A673 (cell line): Measurements from ENCODE around the gene TEPSIN. TPM values are rescaled to one million over a fixed set of nuclear protein-coding genes. Genes with fewer than 3 reads are reported as not detected.

Experiments
- BruUV-seq: library from RNA; stranded (reverse); fragments of 400-500 nt; replicated peaks from 2 replicates; lab custom pipeline; 2021; lab: Mats Ljungman, UMichigan
- CTCF ChIA-PET: fragments of 300-600 bp; sonication (Branson Sonifier 250); formaldehyde crosslinking; loops from one replicate; lab custom pipeline; 2022; ENCODE audit warnings: antibody characterized with exemption; lab: Charles Lee
- POLR2A ChIA-PET: fragments of 300-600 bp; sonication (Branson Sonifier 250); formaldehyde crosslinking; loops from one replicate; lab custom pipeline; 2022; ENCODE audit warnings: antibody characterized with exemption; ENCODE audit not compliant: low non-redundant PET; lab: Charles Lee
- DNase-seq: peaks from one replicate; pipeline ENCODE4 v3.0.0-alpha.2; 2015; ENCODE audit warnings: low spot score
- H3K27ac ChIP-seq: fragments of 200-600 bp; sonication (generic); 2 replicates; pipeline ENCODE4 v1.5.1; 2016; ENCODE audit warnings: mixed run types, low read depth, mild to moderate bottlenecking, mixed read lengths, antibody characterized with exemption, low read length; ENCODE audit not compliant: poor library complexity, severe bottlenecking
- H3K27me3 ChIP-seq: fragments of 200-600 bp; sonication (generic); replicated peaks from 2 replicates; pipeline ENCODE4 v1.6.1; 2017; ENCODE audit warnings: mixed run types, low read depth, mild to moderate bottlenecking, mixed read lengths, antibody characterized with exemption, low read length; ENCODE audit not compliant: insufficient read depth, poor library complexity
- H3K36me3 ChIP-seq: fragments of 200-600 bp; sonication (generic); 2 replicates; pipeline ENCODE4 v1.6.1; 2016; ENCODE audit warnings: mixed run types, mild to moderate bottlenecking, mixed read lengths, antibody characterized with exemption, low read length; ENCODE audit not compliant: insufficient read depth, poor library complexity, severe bottlenecking
- H3K4me1 ChIP-seq: fragments of 200-600 bp; sonication (generic); 2 replicates; pipeline ENCODE4 v1.6.1; 2017; ENCODE audit warnings: mixed run types, mild to moderate bottlenecking, mixed read lengths, antibody characterized with exemption, low read length; ENCODE audit not compliant: insufficient read depth, poor library complexity, severe bottlenecking
- H3K4me3 ChIP-seq: fragments of 200-600 bp; sonication (generic); 2 replicates; pipeline ENCODE4 v1.5.1; 2016; ENCODE audit warnings: low read depth, mixed run types, mild to moderate bottlenecking, mixed read lengths, low read length; ENCODE audit not compliant: poor library complexity, severe bottlenecking
- H3K9me3 ChIP-seq: fragments of 200-600 bp; sonication (generic); 2 replicates; pipeline ENCODE4 v1.6.1; 2016; ENCODE audit warnings: mixed run types, low read depth, mild to moderate bottlenecking, mixed read lengths, antibody characterized with exemption, low read length; ENCODE audit not compliant: poor library complexity, severe bottlenecking
- EZH2 ChIP-seq: fragments of 200-600 bp; sonication (generic); IDR thresholded peaks from 2 replicates; pipeline ENCODE4 v1.6.1; 2017; ENCODE audit warnings: borderline replicate concordance, low read depth, mild to moderate bottlenecking, mixed read lengths, antibody characterized with exemption, low read length; ENCODE audit not compliant: poor library complexity, severe bottlenecking
- intact Hi-C: fragments of 100-400 bp; cut with micrococcal nuclease; formaldehyde crosslinking; loops from one replicate; pipeline ENCODE4 v1.10.0; 2022; ENCODE audit not compliant: unreplicated experiment
- total RNA-seq: library from RNA; stranded (reverse); gene quantifications from 2 replicates; pipeline ENCODE4 v1.2.3, GENCODE V29; 2021
- TF ChIP-seq, protein P1 (sequence below): fragments of 300-800, 200-600 bp; sonication (generic); conservative IDR thresholded peaks from 2 replicates; pipeline ENCODE4 v1.5.1; 2017; ENCODE audit warnings: low read depth, mild to moderate bottlenecking, antibody characterized with exemption, low read length, moderate library complexity, mixed read lengths

TEPSIN gene
- total RNA-seq, 1 experiment from 2014 or later, result 36.1 TPM

DNA sequence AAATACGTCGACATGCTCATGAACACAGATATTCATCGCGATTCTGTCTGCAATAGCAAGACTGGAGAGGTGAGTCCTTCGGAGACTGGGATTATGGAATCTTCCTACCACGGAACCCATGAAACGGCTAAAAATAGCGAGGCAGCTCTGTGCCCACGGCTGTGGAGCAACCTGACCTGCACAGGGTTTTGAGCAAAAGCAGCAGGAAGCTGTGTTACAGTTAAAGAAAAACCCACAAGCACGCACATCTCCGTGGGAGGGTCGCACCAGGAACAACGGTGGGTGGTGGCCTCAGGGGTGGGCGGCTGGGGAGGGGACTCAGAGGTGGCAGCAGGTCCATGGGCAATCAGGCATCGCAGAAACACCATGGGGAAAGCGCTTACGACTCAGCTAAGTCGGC is 31.4 kb upstream of the TEPSIN start:
- BruUV-seq, result no TSS peak
- ChIA-PET CTCF (no interaction called here), POLR2A (no interaction called here)
- peaks cover 27% of the 10 kb centered on the region for H3K36me3 ChIP-seq
- no peaks in the 10 kb centered on the region for H3K4me1 ChIP-seq
- no peaks in the 10 kb centered on the region for H3K9me3 ChIP-seq
- no peaks in the 10 kb centered on the region for H3K27me3 ChIP-seq
- no peak overlapping the region for H3K27ac ChIP-seq
- intact Hi-C loops, result no loop called here
- TF ChIP-seq EZH2, result no peak
- TF ChIP-seq, protein P1, sequence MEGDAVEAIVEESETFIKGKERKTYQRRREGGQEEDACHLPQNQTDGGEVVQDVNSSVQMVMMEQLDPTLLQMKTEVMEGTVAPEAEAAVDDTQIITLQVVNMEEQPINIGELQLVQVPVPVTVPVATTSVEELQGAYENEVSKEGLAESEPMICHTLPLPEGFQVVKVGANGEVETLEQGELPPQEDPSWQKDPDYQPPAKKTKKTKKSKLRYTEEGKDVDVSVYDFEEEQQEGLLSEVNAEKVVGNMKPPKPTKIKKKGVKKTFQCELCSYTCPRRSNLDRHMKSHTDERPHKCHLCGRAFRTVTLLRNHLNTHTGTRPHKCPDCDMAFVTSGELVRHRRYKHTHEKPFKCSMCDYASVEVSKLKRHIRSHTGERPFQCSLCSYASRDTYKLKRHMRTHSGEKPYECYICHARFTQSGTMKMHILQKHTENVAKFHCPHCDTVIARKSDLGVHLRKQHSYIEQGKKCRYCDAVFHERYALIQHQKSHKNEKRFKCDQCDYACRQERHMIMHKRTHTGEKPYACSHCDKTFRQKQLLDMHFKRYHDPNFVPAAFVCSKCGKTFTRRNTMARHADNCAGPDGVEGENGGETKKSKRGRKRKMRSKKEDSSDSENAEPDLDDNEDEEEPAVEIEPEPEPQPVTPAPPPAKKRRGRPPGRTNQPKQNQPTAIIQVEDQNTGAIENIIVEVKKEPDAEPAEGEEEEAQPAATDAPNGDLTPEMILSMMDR, result no peak
- no peak for DNase-seq
- no peak overlapping the region for H3K4me3 ChIP-seq

DNA sequence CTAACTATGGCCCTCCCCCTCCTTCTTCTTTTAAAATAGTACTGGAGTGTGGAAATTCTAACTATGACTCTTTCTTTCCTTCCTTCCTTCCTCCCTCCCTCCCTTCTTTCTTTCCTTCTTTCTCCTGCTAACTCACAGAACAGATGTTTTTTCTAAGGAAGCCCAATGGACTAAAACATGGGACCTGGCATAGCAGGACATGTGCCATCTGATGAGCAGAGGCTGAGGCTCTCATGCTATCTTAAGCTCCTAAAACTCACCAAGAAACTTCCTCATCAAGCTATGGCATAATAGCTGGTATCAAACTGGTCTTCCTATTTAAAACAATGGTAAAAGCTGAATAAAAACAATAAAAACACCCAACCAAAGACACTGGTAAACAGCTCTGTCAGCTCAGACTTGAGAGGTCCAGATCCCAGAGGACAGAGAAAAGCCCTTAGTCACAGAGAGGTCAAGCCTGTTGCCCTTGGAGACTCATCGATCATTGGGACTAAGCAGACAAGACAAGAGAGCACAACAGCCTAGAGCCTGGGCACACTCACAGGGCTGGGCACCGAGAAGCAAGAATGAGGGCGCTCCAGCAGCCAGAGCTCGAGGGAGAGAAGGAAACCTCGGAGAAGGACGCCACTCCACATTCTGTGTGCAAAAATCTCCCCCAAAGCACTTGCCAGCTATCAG is 28.7 kb upstream of the TEPSIN start:
- POLR2A ChIA-PET, result no interaction called here
- H3K27ac ChIP-seq, result peak overlapping the region; percentile 28
- intact Hi-C loops, result no loop called here

DNA sequence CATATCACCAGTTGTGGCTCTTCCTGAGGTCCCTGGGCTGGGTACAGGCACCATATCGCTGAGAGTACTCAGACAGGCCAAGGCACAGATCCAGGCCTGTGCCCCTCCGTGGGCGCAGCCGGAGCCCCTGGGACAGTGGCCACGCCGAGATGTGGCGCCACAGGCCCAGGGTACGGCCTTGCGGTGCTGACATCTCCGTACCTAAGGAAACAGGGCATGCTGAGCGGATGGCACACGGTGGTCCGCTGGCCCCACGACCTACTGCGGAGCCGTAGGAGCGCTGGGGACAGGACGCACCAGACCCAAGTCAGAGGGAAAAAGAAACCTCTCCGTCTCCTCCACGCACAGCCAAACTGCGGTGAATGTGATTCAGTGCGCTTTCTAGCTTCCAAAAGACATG is 26.7 kb upstream of the TEPSIN start:
- no peak for DNase-seq
- no peak overlapping the region for H3K4me3 ChIP-seq
- ChIA-PET POLR2A (no interaction called here), CTCF (no interaction called here)
- intact Hi-C loops, result no loop called here
- BruUV-seq, result no TSS peak
- H3K9me3 ChIP-seq, result no peaks in the 10 kb centered on the region
- H3K27ac ChIP-seq, result no peak overlapping the region
- no peak for TF ChIP-seq EZH2
- TF ChIP-seq, protein P1, result no peak
- H3K36me3 ChIP-seq, result peaks cover 15% of the 10 kb centered on the region
- no peaks in the 10 kb centered on the region for H3K4me1 ChIP-seq
- H3K27me3 ChIP-seq, result no peaks in the 10 kb centered on the region

More for the DNA sequence above, 28.7 kb upstream of the TEPSIN start:
- Histone ChIP-seq H3K27me3 (no peaks in the 10 kb centered on the region), H3K4me3 (no peak overlapping the region), H3K9me3 (no peaks in the 10 kb centered on the region), H3K4me1 (no peaks in the 10 kb centered on the region), H3K36me3 (peaks cover 9% of the 10 kb centered on the region)
- CTCF ChIA-PET, result no interaction called here
- no peak for TF ChIP-seq EZH2
- TF ChIP-seq, protein P1, result no peak
- no TSS peak for BruUV-seq
- DNase-seq, result no peak
